ENCODE results near the gene RRH.
"Not testable (repeated sequence)": the region's sequence is repeated elsewhere in the genome, so short reads cannot be mapped to it uniquely, and the experiment has no call there.

Gene RRH

GRCh38 chr4:109875106-109875505 is 47.3 kb downstream of the RRH start:
- TF ChIP-seq, protein P1, sequence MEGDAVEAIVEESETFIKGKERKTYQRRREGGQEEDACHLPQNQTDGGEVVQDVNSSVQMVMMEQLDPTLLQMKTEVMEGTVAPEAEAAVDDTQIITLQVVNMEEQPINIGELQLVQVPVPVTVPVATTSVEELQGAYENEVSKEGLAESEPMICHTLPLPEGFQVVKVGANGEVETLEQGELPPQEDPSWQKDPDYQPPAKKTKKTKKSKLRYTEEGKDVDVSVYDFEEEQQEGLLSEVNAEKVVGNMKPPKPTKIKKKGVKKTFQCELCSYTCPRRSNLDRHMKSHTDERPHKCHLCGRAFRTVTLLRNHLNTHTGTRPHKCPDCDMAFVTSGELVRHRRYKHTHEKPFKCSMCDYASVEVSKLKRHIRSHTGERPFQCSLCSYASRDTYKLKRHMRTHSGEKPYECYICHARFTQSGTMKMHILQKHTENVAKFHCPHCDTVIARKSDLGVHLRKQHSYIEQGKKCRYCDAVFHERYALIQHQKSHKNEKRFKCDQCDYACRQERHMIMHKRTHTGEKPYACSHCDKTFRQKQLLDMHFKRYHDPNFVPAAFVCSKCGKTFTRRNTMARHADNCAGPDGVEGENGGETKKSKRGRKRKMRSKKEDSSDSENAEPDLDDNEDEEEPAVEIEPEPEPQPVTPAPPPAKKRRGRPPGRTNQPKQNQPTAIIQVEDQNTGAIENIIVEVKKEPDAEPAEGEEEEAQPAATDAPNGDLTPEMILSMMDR (IDR thresholded peaks at IDR 0.05; ENCODE audit: borderline replicate concordance, insufficient read depth, low read depth, low read length): no peak
- H3K4me3 ChIP-seq (ENCODE audit: low read depth, low read length): no peak overlapping the region

DNA sequence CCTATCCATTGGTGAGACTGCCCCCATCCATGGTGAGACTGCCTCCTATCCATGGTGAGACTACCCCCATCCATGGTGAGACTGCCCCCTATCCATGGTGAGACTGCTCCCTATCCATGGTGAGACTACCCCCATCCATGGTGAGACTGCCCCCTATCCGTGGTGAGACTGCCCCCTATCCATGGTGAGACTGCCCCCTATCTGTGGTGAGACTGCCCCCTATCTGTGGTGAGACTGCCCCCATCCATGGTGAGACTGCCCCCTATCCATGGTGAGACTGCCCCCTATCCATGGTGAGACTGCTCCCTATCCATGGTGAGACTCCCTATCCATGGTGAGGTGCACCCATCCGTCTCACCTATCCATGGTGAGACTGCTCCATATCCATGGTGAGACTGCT is 47.8 kb downstream of the RRH start:
- H3K4me3 ChIP-seq (ENCODE audit: low read depth, low read length): not testable (repeated sequence)

DNA sequence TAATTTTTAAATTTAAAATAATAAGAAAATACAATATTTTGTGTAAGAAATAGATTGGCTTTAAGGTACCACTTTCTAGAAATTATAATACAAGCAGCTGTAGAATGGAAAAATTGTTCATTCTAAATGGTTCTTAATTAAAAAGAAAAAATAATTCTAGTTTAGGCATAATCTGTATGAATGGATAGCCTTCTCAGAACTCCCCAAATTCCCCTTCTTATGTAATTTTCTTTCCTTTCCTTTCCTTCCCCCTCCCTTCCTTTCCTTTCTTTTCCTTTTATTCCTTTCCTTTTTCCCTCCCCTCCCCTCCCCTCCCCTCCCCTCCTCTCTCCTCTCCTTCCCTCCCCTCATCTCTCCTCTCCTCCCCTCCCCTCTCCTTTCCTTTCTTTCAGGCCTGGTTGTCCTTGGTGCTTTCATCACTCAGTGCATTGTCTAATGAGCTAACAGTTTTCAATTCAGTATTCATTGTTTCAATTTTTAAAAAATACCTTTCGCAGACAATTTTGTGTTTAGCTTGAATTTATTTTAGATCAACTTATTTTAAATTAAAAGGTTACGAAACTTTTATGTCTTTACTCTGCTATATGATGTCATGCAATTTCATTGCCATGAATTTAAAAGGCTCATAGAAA is 49.0 kb downstream of the RRH start:
- TF ChIP-seq, protein P1 (IDR thresholded peaks at IDR 0.05; ENCODE audit: borderline replicate concordance, insufficient read depth, low read depth, low read length): no peak
- no peak overlapping the region for H3K4me3 ChIP-seq (ENCODE audit: low read depth, low read length)

GRCh38 chr4:109877400-109877799 is 49.6 kb downstream of the RRH start:
- H3K4me3 ChIP-seq (ENCODE audit: low read depth, low read length): no peak overlapping the region
- TF ChIP-seq, protein P1 (IDR thresholded peaks at IDR 0.05; ENCODE audit: borderline replicate concordance, insufficient read depth, low read depth, low read length): no peak

DNA sequence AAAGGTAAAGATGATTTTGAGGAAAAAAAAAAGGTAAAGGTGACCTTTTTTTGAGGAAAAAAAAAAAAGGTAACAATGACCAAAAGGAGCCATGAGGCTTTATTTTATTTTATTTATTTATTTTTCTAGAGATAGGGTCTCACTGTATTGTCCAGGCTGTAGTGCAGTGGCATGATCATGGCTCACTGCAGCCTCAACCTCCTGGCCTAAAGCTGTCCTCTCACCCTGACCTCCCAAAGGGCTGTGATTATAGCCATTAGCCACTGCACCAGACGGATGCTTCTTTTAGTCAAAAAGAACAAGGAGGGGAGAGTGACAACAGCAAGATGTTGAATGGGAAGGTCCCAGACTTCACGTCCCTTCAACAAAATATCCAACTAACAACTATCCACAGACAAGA is 50.6 kb downstream of the RRH start:
- no peak overlapping the region for H3K4me3 ChIP-seq (ENCODE audit: low read depth, low read length)
- TF ChIP-seq, protein P1 (IDR thresholded peaks at IDR 0.05; ENCODE audit: borderline replicate concordance, insufficient read depth, low read depth, low read length): no peak

DNA sequence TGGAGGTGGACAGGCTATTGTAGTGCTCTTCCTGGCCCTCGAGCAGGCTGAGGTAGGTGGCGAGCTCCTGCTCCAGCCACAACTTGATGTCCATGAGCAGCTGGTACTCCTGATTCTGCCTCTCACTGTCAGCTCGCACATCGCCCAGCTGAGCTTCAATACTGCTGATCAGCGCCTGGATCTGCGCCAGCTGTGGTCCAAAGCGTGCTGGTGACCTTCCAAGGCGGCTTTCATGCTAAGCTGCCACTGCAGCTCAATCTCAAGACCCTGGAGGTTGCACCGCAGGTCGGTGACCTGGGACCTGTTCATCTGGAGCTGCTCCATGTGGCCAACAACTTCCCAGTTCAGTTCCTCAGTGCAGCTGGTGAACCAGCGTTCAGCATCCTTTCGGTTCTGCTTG is 51.3 kb downstream of the RRH start:
- TF ChIP-seq, protein P1 (IDR thresholded peaks at IDR 0.05; ENCODE audit: borderline replicate concordance, insufficient read depth, low read depth, low read length): no peak
- H3K4me3 ChIP-seq (ENCODE audit: low read depth, low read length): no peak overlapping the region

DNA sequence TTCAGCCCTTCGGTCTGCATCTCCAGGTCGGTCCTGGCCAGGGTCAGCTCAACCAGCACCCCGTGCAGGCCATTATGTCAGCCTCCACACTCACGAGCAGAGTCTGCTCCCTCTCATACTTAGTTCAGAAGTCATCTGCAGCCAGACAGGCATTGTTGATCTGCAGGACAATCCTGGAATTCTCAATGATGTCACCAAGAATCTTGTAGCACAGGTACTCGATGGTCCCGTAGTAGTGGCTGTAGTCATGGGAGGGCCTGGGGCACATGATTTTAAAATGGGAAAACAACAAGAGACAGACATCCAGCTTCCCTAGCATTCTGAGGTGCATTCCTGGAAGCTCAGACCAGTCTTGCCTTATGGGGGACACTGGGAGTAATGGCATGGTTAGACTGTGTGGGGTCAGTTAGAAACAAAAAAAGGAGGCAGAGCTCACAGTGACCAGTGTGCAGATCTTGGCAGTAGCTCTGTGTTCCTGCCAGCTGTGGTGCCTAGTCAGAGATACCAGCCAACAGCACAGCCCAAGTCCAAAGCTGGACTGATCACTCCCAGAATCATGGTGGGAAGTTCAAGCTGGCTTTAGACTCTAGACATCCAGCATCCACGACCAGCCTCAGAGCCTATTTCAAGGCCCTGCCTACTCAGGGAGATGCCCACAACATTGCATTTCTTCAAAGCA is 52.0 kb downstream of the RRH start:
- TF ChIP-seq, protein P1 (IDR thresholded peaks at IDR 0.05; ENCODE audit: borderline replicate concordance, insufficient read depth, low read depth, low read length): no peak
- H3K4me3 ChIP-seq (ENCODE audit: low read depth, low read length): no peak overlapping the region
